HepG2 (cell line): ENCODE measurements around the gene DGCR2. TPM values are rescaled to one million over a fixed set of nuclear protein-coding genes. Genes with fewer than 3 reads are reported as not detected.

Experiments
- ATAC-seq: fragments of 200-7000 bp; cut with Tn5 transposase; 3 replicates; pipeline ENCODE4 v1.9.1; 2020; ENCODE audit warnings: mild to moderate bottlenecking, moderate library complexity
- BruUV-seq: library from RNA; stranded (reverse); fragments of 400-500 nt; replicated peaks from 2 replicates; lab custom pipeline; 2021; lab: Mats Ljungman, UMichigan
- CTCF ChIA-PET: fragments of 300-600 bp; formaldehyde crosslinking; extraction: SDS; loops from one replicate; lab custom pipeline; 2021; ENCODE audit warnings: low total read pairs, inconsistent platforms, low intra/inter-chr PET ratio; lab: Yijun Ruan, JAX
- POLR2A ChIA-PET: fragments of 350-600 bp; sonication (Branson Sonifier 250); formaldehyde crosslinking; loops from one replicate; lab custom pipeline; 2020; ENCODE audit warnings: antibody characterized with exemption, inconsistent platforms; lab: Yijun Ruan, JAX
- DNase-seq: peaks from one replicate; pipeline ENCODE4 v3.0.0-alpha.2; 2015; ENCODE audit warnings: low spot score
- FAIRE-seq: peaks from 3 replicates; lab custom pipeline; 2011; peaks lifted over from hg19 to GRCh38; lab: Jason Lieb, UNC
- H2AFZ ChIP-seq: one replicate; pipeline ENCODE4 v1.6.1; 2011; ENCODE audit warnings: low read length, inconsistent platforms
- H3K27ac ChIP-seq: fragments of 300-600 bp; 3 replicates; pipeline ENCODE4 v1.8.0; 2011; ENCODE audit warnings: mixed run types, mild to moderate bottlenecking, mixed read lengths, low read length, inconsistent platforms; ENCODE audit not compliant: insufficient read depth; ENCODE audit errors: extremely low read length
- H3K27me3 ChIP-seq, 2 experiments: fragments of 200-600 bp in 1 of 2; 2 replicates in 1 of 2; 3 replicates in 1 of 2; pipeline versions ENCODE4 v1.6.0 to v1.8.0; 2011; ENCODE audit warnings: low read length in 2 of 2, mild to moderate bottlenecking in 2 of 2, moderate library complexity in 2 of 2, inconsistent platforms in 1 of 2; ENCODE audit not compliant: insufficient read depth in 2 of 2, control insufficient read depth in 1 of 2
- H3K36me3 ChIP-seq, 2 experiments: fragments of 200-600 bp in 1 of 2; replicated peaks in 1 of 2; 2 replicates in 1 of 2; 3 replicates in 1 of 2; pipeline versions ENCODE4 v1.5.1 to v1.8.0; 2011; ENCODE audit warnings: low read length in 2 of 2, inconsistent platforms in 1 of 2; ENCODE audit not compliant: insufficient read depth in 2 of 2, control insufficient read depth in 1 of 2
- H3K4me1 ChIP-seq: 2 replicates; pipeline ENCODE4 v1.5.1; 2012; ENCODE audit warnings: low read length, inconsistent platforms; ENCODE audit not compliant: insufficient read depth
- H3K4me2 ChIP-seq: 2 replicates; pipeline ENCODE4 v1.6.0; 2011; ENCODE audit warnings: low read depth, low read length, inconsistent platforms
- H3K4me3 ChIP-seq, 3 experiments: fragments of 200-600 bp in 1 of 3; sonication (generic), shearing (Covaris generic) in 1 of 3; replicated peaks in 1 of 3; 2 replicates each; pipeline ENCODE4 v1.5.1; 2011 to 2016; ENCODE audit warnings: low read length in 3 of 3, inconsistent platforms in 2 of 3, low read depth in 2 of 3, mild to moderate bottlenecking in 2 of 3, control low read depth in 1 of 3, mixed read lengths in 1 of 3; ENCODE audit not compliant: insufficient read depth in 1 of 3
- H3K79me2 ChIP-seq: one replicate; pipeline ENCODE4 v1.6.1; 2011; ENCODE audit warnings: low read length, inconsistent platforms; ENCODE audit not compliant: insufficient read depth
- H3K9ac ChIP-seq: 2 replicates; pipeline ENCODE4 v1.6.0; 2011; ENCODE audit warnings: mild to moderate bottlenecking, low read depth, low read length, inconsistent platforms; ENCODE audit not compliant: insufficient read depth
- H3K9me3 ChIP-seq: 2 replicates; pipeline ENCODE4 v1.5.1; 2012; ENCODE audit warnings: mild to moderate bottlenecking, low read length
- H4K20me1 ChIP-seq: 2 replicates; pipeline ENCODE4 v1.6.0; 2011; ENCODE audit warnings: inconsistent platforms, mild to moderate bottlenecking, low read length, moderate library complexity; ENCODE audit not compliant: insufficient read depth
- ATF7 ChIP-seq, 2 experiments: fragments of 450-650 bp in 1 of 2; sonication (generic) in 1 of 2; formaldehyde crosslinking in 1 of 2; IDR thresholded peaks; 2 replicates each; pipeline versions ENCODE4 v1.4.0 to v1.6.1; 2016 to 2020; ENCODE audit warnings: antibody characterized with exemption in 1 of 2, mild to moderate bottlenecking in 1 of 2, missing genetic modification reagents in 1 of 2
- CHD4 ChIP-seq: fragments of 200-600 bp; sonication (generic); IDR thresholded peaks from 2 replicates; pipeline ENCODE4 v1.7.0; 2017; ENCODE audit warnings: mild to moderate bottlenecking, low read length, borderline replicate concordance
- NR2F2 ChIP-seq: IDR thresholded peaks from 2 replicates; pipeline ENCODE4 v1.6.1; 2012; ENCODE audit warnings: low read depth, inconsistent platforms, borderline replicate concordance
- PAF1 ChIP-seq: IDR thresholded peaks from 2 replicates; pipeline ENCODE4 v1.6.1; 2016; ENCODE audit warnings: missing genetic modification reagents, missing compliant biosample characterization
- SP140L ChIP-seq: sonication (generic); formaldehyde crosslinking; IDR thresholded peaks from 2 replicates; pipeline ENCODE4 v1.4.0; 2020; ENCODE audit warnings: missing genetic modification reagents, borderline replicate concordance
- TEF ChIP-seq: sonication (generic); formaldehyde crosslinking; IDR thresholded peaks from 2 replicates; pipeline ENCODE4 v1.5.0; 2020; ENCODE audit warnings: missing genetic modification reagents
- ZBTB34 ChIP-seq: sonication (generic); formaldehyde crosslinking; IDR thresholded peaks from 2 replicates; pipeline ENCODE4 v1.8.0; 2022; ENCODE audit warnings: mild to moderate bottlenecking, missing genetic modification reagents
- ZFP62 ChIP-seq: sonication (generic); formaldehyde crosslinking; IDR thresholded peaks from 2 replicates; pipeline ENCODE4 v1.4.0; 2020; ENCODE audit warnings: missing genetic modification reagents
- ZNF253 ChIP-seq: sonication (generic); formaldehyde crosslinking; IDR thresholded peaks from 2 replicates; pipeline ENCODE4 v1.8.0; 2022; ENCODE audit warnings: mild to moderate bottlenecking, missing genetic modification reagents, borderline replicate concordance
- ZNF589 ChIP-seq: sonication (generic); formaldehyde crosslinking; conservative IDR thresholded peaks from 2 replicates; pipeline ENCODE4 v1.8.0; 2022; ENCODE audit warnings: mild to moderate bottlenecking, moderate library complexity, missing genetic modification reagents
- ZNF597 ChIP-seq: sonication (generic); formaldehyde crosslinking; IDR thresholded peaks from 2 replicates; pipeline ENCODE4 v1.5.0; 2020; ENCODE audit warnings: missing genetic modification reagents
- WGBS: methylation state at CpG from one replicate; pipeline ENCODE4 v1.1.6; 2017; ENCODE audit warnings: low lambda C conversion rate; 5-methylcytosine and 5-hydroxymethylcytosine counted together
- in situ Hi-C: cut with HindIII; loops from 2 replicates; pipeline ENCODE4 v1.10.0; 2017; ENCODE audit warnings: low pct_unique_long_range_greater_than_20kb; ENCODE audit not compliant: extremely low pct_ligation_motif_present
- intact Hi-C: fragments of 100-400 bp; cut with micrococcal nuclease; formaldehyde crosslinking; loops from one replicate; pipeline ENCODE4 v1.10.0; 2022; ENCODE audit not compliant: unreplicated experiment
- polyA plus RNA-seq, 8 experiments: library from polyadenylated mRNA; depleted of rRNA in 3 of 8; stranded (reverse) in 7 of 8; unstranded in 1 of 8; fragments of >200 nt; fragmentation: Illumina TruSeq in 4 of 8; extraction: Trizol in 4 of 8; gene quantifications; 2 replicates each; pipeline versions ENCODE4 v1.2.1 to v1.2.3, GENCODE V29; 2011 to 2016; ENCODE audit warnings: low read depth in 4 of 8, missing spikeins in 1 of 8, mixed read lengths in 1 of 8; ENCODE audit not compliant: insufficient read depth in 1 of 8
- total RNA-seq, 5 experiments: library from RNA; depleted of rRNA; stranded (reverse); fragments of >200 nt; fragmentation: Illumina TruSeq; extraction: Trizol; gene quantifications; 2 replicates each; pipeline ENCODE4 v1.2.3, GENCODE V29; 2016; ENCODE audit warnings: low read depth in 1 of 5

The DGCR2 gene
- total and polyA plus RNA-seq, 2 of the 13 experiments (the other 11 are each of a cell fraction or from before 2014, with no cell fraction given) = 23.1 to 35.3 TPM

- no peak for FAIRE-seq
- CTCF ChIA-PET = no interaction called here
- in situ Hi-C loops = no loop called here
- Histone ChIP-seq H3K4me3 (no peak overlapping the region), H3K4me1 (peaks cover 5% of the 10 kb centered on the region), H3K79me2 (peaks cover 3% of the 10 kb centered on the region), H3K9me3 (no peaks in the 10 kb centered on the region), H3K27me3 (no peaks in the 10 kb centered on the region), H2AFZ (no peak overlapping the region), H3K9ac (no peak overlapping the region), H4K20me1 (no peaks in the 10 kb centered on the region), H3K4me2 (no peak overlapping the region), H3K27ac (no peak overlapping the region), H3K36me3 (peaks cover 23 to 74% of the 10 kb centered on the region in 2 experiments; a peak in 4 of 5 replicates)
- no peak for DNase-seq
- POLR2A ChIA-PET = no interaction called here
- BruUV-seq = no TSS peak
- 98% methylated on average over 8 of the region's 15 CpGs for WGBS
- no peak for ATAC-seq
- no peak for TF ChIP-seq CHD4
- TF ChIP-seq ZNF589 (CRISPR knock-in tag) = no peak
- TF ChIP-seq ZNF253 (CRISPR knock-in tag) = no peak
- no peak for TF ChIP-seq ZFP62 (CRISPR knock-in tag)
- TF ChIP-seq PAF1 (CRISPR knock-in tag) = no peak
- intact Hi-C loops = no loop called here
Observed at GRCh38 chr22:19138217-19139000, 16.2 kb upstream of the DGCR2 start.

- no peak overlapping the region for H3K4me3 ChIP-seq
- ChIA-PET CTCF (no interaction called here), POLR2A (no interaction called here)
- H3K4me2 ChIP-seq = no peak overlapping the region
- no TSS peak for BruUV-seq
- peaks cover 24 to 78% of the 10 kb centered on the region in 2 experiments; a peak in 4 of 5 replicates for H3K36me3 ChIP-seq
- H3K27ac ChIP-seq = no peak overlapping the region
- DNase-seq (no peak), FAIRE-seq (no peak), ATAC-seq (no peak)
- H3K4me1 ChIP-seq = no peaks in the 10 kb centered on the region
- in situ Hi-C loops = no loop called here
- whole genome bisulfite sequencing = 100% methylated on average over 6 of the region's 11 CpGs
- H4K20me1 ChIP-seq = no peaks in the 10 kb centered on the region
- intact Hi-C loops = no loop called here
- no peaks in the 10 kb centered on the region for H3K27me3 ChIP-seq
- no peak overlapping the region for H3K9ac ChIP-seq
- H3K9me3 ChIP-seq = no peaks in the 10 kb centered on the region
- H2AFZ ChIP-seq = no peak overlapping the region
- H3K79me2 ChIP-seq = no peaks in the 10 kb centered on the region
- TF ChIP-seq ZNF597 (CRISPR knock-in tag) (no peak), SP140L (CRISPR knock-in tag) (no peak), ATF7 (IDR thresholded peaks at IDR 0.05) (no peak), ATF7 (CRISPR knock-in tag; IDR thresholded peaks at IDR 0.05) (no peak), NR2F2 (no peak), ZBTB34 (no peak), TEF (no peak)
Observed at GRCh38 chr22:19137384-19138216, 15.4 kb upstream of the DGCR2 start.
